H1 (cell line): ENCODE measurements around the gene NDUFAF8. TPM values are rescaled to one million over a fixed set of nuclear protein-coding genes. Genes with fewer than 3 reads are reported as not detected.

ENCODE experiments used
- KDM4A ChIP-seq: IDR thresholded peaks from one replicate; pipeline ENCODE4 v1.7.1; 2012; ENCODE audit warnings: low read depth, mild to moderate bottlenecking, moderate library complexity, low read length, inconsistent platforms; ENCODE audit not compliant: severe bottlenecking
- KDM5A ChIP-seq: fragments of 200-600 bp; IDR thresholded peaks from 2 replicates; pipeline ENCODE4 v1.7.1; 2012; ENCODE audit warnings: mild to moderate bottlenecking, low read length, inconsistent platforms, mixed read lengths
- POU5F1 ChIP-seq: IDR thresholded peaks from 2 replicates; pipeline ENCODE4 v1.6.1; 2011; ENCODE audit warnings: low read depth, mild to moderate bottlenecking, low read length, moderate library complexity
- RNF2 ChIP-seq: fragments of 200-900, 300-1000 bp; sonication (generic); IDR thresholded peaks from 2 replicates; pipeline ENCODE4 v1.7.1; 2016; ENCODE audit warnings: borderline replicate concordance, low read depth, mild to moderate bottlenecking, antibody characterized with exemption, low read length; ENCODE audit not compliant: poor library complexity, severe bottlenecking; ENCODE audit errors: missing control alignments
- YY1 ChIP-seq: IDR thresholded peaks from 2 replicates; pipeline ENCODE4 v1.6.1; 2011; ENCODE audit warnings: low read depth, mild to moderate bottlenecking, low read length
- polyA plus RNA-seq, 7 experiments: library from polyadenylated mRNA; depleted of rRNA in 3 of 7; stranded (reverse) in 5 of 7; unstranded in 2 of 7; fragments of >200 nt in 5 of 7; fragments of 200-250 nt in 2 of 7; gene quantifications; 1 replicate in 5 of 7; 2 replicates in 1 of 7; 4 replicates in 1 of 7; pipeline versions ENCODE4 v1.2.1 to v1.2.3, GENCODE V29; 2011 to 2013; ENCODE audit warnings: missing spikeins in 2 of 7, mixed read lengths in 2 of 7
- total RNA-seq: library from RNA; stranded (reverse); fragmentation: NEBNext Ultra II Directional; extraction: Animal tissue kit (Norgen Biotek cat#: 25700); gene quantifications from 2 replicates; pipeline ENCODE4 v1.2.1, GENCODE V29; 2021
- TF ChIP-seq, protein P1 (sequence below): IDR thresholded peaks from 2 replicates; pipeline ENCODE4 v1.6.1; 2012; ENCODE audit warnings: low read length, inconsistent platforms
- TF ChIP-seq, protein P2 (sequence below): IDR thresholded peaks from 2 replicates; pipeline ENCODE4 v1.6.1; 2011; ENCODE audit warnings: low read length, improper control_type of control experiment

The NDUFAF8 gene
- total and polyA plus RNA-seq, 2 of the 8 experiments (the other 6 are each of a cell fraction or from before 2014, with no cell fraction given): 48.9 to 91.1 TPM

DNA sequence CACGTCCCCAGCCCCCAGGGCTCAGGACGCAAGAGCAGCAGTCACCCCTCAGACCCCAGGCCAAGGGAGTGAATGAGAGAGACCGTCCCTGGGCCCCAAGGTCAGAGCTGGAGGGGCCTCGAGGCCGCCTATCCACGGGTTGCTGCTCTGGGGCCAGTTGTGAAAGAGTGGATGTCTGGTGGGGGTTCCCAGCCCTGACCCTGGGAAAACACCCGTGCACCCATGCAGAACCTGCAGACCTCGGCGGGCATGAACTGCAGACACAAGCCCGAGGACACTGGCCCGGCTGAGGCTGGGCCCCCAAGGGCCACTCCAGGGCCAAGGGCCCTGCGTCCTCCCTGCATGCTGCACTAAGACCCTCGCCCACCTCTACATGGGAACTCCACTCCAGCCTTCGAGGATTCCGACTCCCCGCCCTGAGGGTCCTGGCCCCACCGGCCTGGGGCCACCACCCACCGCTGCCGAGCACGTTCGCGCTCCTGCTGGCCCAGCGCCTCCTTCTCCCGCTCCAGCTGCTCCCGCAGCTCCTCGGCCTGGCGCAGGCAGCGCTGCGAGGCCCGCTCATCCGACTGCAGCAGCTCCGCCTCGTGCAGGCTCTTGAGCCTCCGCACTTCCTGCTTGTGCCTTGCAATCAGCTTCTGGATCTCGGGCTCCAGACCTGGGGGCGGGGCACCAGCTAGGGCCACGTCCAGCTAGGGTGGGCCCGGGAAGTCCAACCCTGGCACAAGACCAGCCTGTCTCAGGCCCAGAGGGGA is 45.5 kb upstream of the NDUFAF8 start (continued):
- no peak for TF ChIP-seq YY1
- TF ChIP-seq, protein P1, sequence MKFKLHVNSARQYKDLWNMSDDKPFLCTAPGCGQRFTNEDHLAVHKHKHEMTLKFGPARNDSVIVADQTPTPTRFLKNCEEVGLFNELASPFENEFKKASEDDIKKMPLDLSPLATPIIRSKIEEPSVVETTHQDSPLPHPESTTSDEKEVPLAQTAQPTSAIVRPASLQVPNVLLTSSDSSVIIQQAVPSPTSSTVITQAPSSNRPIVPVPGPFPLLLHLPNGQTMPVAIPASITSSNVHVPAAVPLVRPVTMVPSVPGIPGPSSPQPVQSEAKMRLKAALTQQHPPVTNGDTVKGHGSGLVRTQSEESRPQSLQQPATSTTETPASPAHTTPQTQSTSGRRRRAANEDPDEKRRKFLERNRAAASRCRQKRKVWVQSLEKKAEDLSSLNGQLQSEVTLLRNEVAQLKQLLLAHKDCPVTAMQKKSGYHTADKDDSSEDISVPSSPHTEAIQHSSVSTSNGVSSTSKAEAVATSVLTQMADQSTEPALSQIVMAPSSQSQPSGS: no peak
- no peak for TF ChIP-seq KDM5A
- no peak for TF ChIP-seq RNF2
- TF ChIP-seq, protein P2, sequence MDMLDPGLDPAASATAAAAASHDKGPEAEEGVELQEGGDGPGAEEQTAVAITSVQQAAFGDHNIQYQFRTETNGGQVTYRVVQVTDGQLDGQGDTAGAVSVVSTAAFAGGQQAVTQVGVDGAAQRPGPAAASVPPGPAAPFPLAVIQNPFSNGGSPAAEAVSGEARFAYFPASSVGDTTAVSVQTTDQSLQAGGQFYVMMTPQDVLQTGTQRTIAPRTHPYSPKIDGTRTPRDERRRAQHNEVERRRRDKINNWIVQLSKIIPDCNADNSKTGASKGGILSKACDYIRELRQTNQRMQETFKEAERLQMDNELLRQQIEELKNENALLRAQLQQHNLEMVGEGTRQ: no peak
- no peak for TF ChIP-seq KDM4A
- TF ChIP-seq POU5F1: no peak
- TF ChIP-seq, all 59 proteins: peak for 0
